K562 (cell line): ENCODE data around the gene TMEM168. TPM values are rescaled to one million over a fixed set of nuclear protein-coding genes. Genes with fewer than 3 reads are reported as not detected.

ENCODE experiments used
- BCOR ChIP-seq: fragments of 450-650 bp; IDR thresholded peaks from 2 replicates; pipeline ENCODE4 v1.6.1; 2016
- CBX8 ChIP-seq: fragments of 200-600 bp; sonication (generic); IDR thresholded peaks from 2 replicates; pipeline ENCODE4 v1.6.1; 2012; ENCODE audit warnings: borderline replicate concordance, mixed run types, low read depth, mild to moderate bottlenecking, moderate library complexity, mixed read lengths, low read length, control low read depth, inconsistent platforms; ENCODE audit not compliant: poor library complexity, severe bottlenecking; ENCODE audit errors: extremely low read depth
- FIP1L1 ChIP-seq: fragments of 200-400 bp; formaldehyde crosslinking; IDR thresholded peaks from 2 replicates; pipeline ENCODE4 v1.6.1; 2018; ENCODE audit warnings: mild to moderate bottlenecking, low read depth, low read length; ENCODE audit not compliant: poor library complexity, severe bottlenecking
- FOXP4 ChIP-seq: sonication (generic); formaldehyde crosslinking; IDR thresholded peaks from 2 replicates; pipeline ENCODE4 v1.8.0; 2022; ENCODE audit warnings: mild to moderate bottlenecking, missing genetic modification reagents, borderline replicate concordance
- NFE2L1 ChIP-seq: fragments of 450-650 bp; IDR thresholded peaks from 2 replicates; pipeline ENCODE4 v1.6.1; 2016; ENCODE audit warnings: missing genetic modification characterization, low read depth, mild to moderate bottlenecking, missing compliant biosample characterization, moderate library complexity, borderline replicate concordance
- RBM15 ChIP-seq: fragments of 200-400 bp; formaldehyde crosslinking; IDR thresholded peaks from 2 replicates; pipeline ENCODE4 v1.6.1; 2018; ENCODE audit warnings: mild to moderate bottlenecking, low read length, moderate library complexity; ENCODE audit not compliant: insufficient read depth
- VEZF1 ChIP-seq: fragments of 200-800 bp; sonication (Bioruptor generic); IDR thresholded peaks from 2 replicates; pipeline ENCODE4 v1.6.1; 2017; ENCODE audit warnings: missing genetic modification characterization, missing compliant biosample characterization
- ZNF282 ChIP-seq: sonication (generic); formaldehyde crosslinking; IDR thresholded peaks from 2 replicates; pipeline ENCODE4 v1.8.1; 2023; ENCODE audit warnings: missing genetic modification reagents
- polyA plus RNA-seq, 8 experiments: library from polyadenylated mRNA; depleted of rRNA in 4 of 8; stranded (reverse) in 5 of 8; unstranded in 3 of 8; fragments of >200 nt; fragmentation: Nextera tagmentation in 2 of 8; fragmentation: Illumina TruSeq in 1 of 8; extraction: Ambion mirVana in 2 of 8; extraction: Trizol in 1 of 8; gene quantifications; 2 replicates each; pipeline versions ENCODE4 v1.2.1 to v1.2.3, GENCODE V29; 2011 to 2014; ENCODE audit warnings: inconsistent platforms in 1 of 8, missing spikeins in 1 of 8
- total RNA-seq, 7 experiments: library from RNA; depleted of rRNA in 6 of 7; stranded (reverse); fragments of >200 nt in 6 of 7; fragmentation: Illumina TruSeq in 2 of 7; extraction: Trizol in 2 of 7; gene quantifications; 2 replicates each; pipeline versions ENCODE4 v1.2.1 to v1.2.3, GENCODE V29; 2011 to 2021; ENCODE audit warnings: low replicate concordance in 1 of 7

The TMEM168 gene
- total and polyA plus RNA-seq, 9 of the 15 experiments (the other 6 are each of a cell fraction or from before 2014, with no cell fraction given): 19.7 to 50.7 (median 25.4) TPM

- TF ChIP-seq FOXP4 (CRISPR knock-in tag) (no peak), VEZF1 (CRISPR knock-in tag) (no peak), FIP1L1 (no peak), NFE2L1 (no peak), BCOR (no peak), ZNF282 (CRISPR knock-in tag) (no peak), RBM15 (no peak), CBX8 (no peak)
Measured at GRCh38 chr7:112781110-112781509, 9.1 kb downstream of the TMEM168 start (continued).
